HCT116 (cell line): ENCODE results near the gene MIEF1. TPM values are rescaled to one million over a fixed set of nuclear protein-coding genes. Genes with fewer than 3 reads are reported as not detected.

Experiments
- ATAC-seq: fragments of 200-7000 bp; cut with Tn5 transposase; 2 replicates; pipeline ENCODE4 v1.9.1; 2020; ENCODE audit warnings: mild to moderate bottlenecking, moderate library complexity
- BruUV-seq: library from RNA; stranded (reverse); fragments of 400-500 nt; replicated peaks from 2 replicates; lab custom pipeline; 2021; lab: Mats Ljungman, UMichigan
- CTCF ChIA-PET: fragments of 300-600 bp; sonication (Branson Sonifier 250); formaldehyde crosslinking; loops from one replicate; lab custom pipeline; 2021; ENCODE audit warnings: antibody characterized with exemption; lab: Charles Lee
- POLR2A ChIA-PET: fragments of 300-600, 350-600 bp; sonication (Branson Sonifier 250); formaldehyde crosslinking; loops from one replicate; lab custom pipeline; 2021; ENCODE audit warnings: antibody characterized with exemption; lab: Charles Lee
- RAD21 ChIA-PET, 2 experiments: fragments of 300-600 bp; sonication (Branson Sonifier 250); formaldehyde crosslinking; loops; one replicate each; lab custom pipeline; 2023; ENCODE audit warnings: low total read pairs in 2 of 2; ENCODE audit not compliant: uncharacterized antibody in 2 of 2, unreplicated experiment in 2 of 2, low non-redundant PET in 1 of 2; lab: Charles Lee
- DNase-seq: peaks from one replicate; pipeline ENCODE4 v3.0.0-alpha.2; 2010; ENCODE audit warnings: low read depth, low spot score
- H2AFZ ChIP-seq: fragments of 200-600 bp; shearing (Covaris generic), sonication (generic); 2 replicates; pipeline ENCODE4 v1.6.1; 2017; ENCODE audit warnings: low read depth, mixed run types, mixed read lengths, antibody characterized with exemption, low read length; ENCODE audit not compliant: poor library complexity, severe bottlenecking
- H3K27ac ChIP-seq: 2 replicates; pipeline ENCODE4 v1.5.1; 2012; ENCODE audit warnings: low read depth, low read length
- H3K27me3 ChIP-seq: fragments of 200-600 bp; sonication (generic); 2 replicates; pipeline ENCODE4 v1.6.1; 2016; ENCODE audit warnings: mixed run types, low read length, mixed read lengths; ENCODE audit not compliant: insufficient read depth
- H3K36me3 ChIP-seq, 2 experiments: fragments of 200-500 bp in 1 of 2; fragments of 200-600 bp in 1 of 2; sonication (Bioruptor generic) in 1 of 2; sonication (generic) in 1 of 2; 2 replicates each; pipeline versions ENCODE4 v1.5.1 to v1.6.1; 2014 to 2016; ENCODE audit warnings: low read length in 2 of 2, inconsistent platforms in 1 of 2, mixed read lengths in 1 of 2, mixed run types in 1 of 2; ENCODE audit not compliant: insufficient read depth in 2 of 2, control insufficient read depth in 1 of 2
- H3K4me1 ChIP-seq, 2 experiments: fragments of 200-600 bp in 1 of 2; sonication (generic) in 1 of 2; 2 replicates each; pipeline versions ENCODE4 v1.5.1 to v1.6.1; 2012 to 2017; ENCODE audit warnings: low read length in 2 of 2, inconsistent platforms in 1 of 2, mild to moderate bottlenecking in 1 of 2, mixed read lengths in 1 of 2, mixed run types in 1 of 2, moderate library complexity in 1 of 2; ENCODE audit not compliant: insufficient read depth in 2 of 2, control insufficient read depth in 1 of 2
- H3K4me2 ChIP-seq: fragments of 200-600 bp; sonication (generic); 2 replicates; pipeline ENCODE4 v1.6.1; 2017; ENCODE audit warnings: mixed run types, low read length, mixed read lengths
- H3K4me3 ChIP-seq, 2 experiments: fragments of 200-600 bp in 1 of 2; sonication (generic) in 1 of 2; replicated peaks in 1 of 2; 2 replicates each; pipeline ENCODE4 v1.5.1; 2011 to 2016; ENCODE audit warnings: low read length in 2 of 2, control low read depth in 1 of 2, low read depth in 1 of 2, mild to moderate bottlenecking in 1 of 2, mixed read lengths in 1 of 2, mixed run types in 1 of 2
- H3K79me2 ChIP-seq: fragments of 200-600 bp; sonication (generic); 2 replicates; pipeline ENCODE4 v1.6.1; 2017; ENCODE audit warnings: mild to moderate bottlenecking, mixed run types, low read length, moderate library complexity, mixed read lengths; ENCODE audit not compliant: insufficient read depth
- H3K9ac ChIP-seq: fragments of 200-600 bp; sonication (generic); 2 replicates; pipeline ENCODE4 v1.6.1; 2016; ENCODE audit warnings: low read length, mixed read lengths
- H3K9me2 ChIP-seq: fragments of 200-600 bp; sonication (generic), shearing (Covaris generic); 2 replicates; pipeline ENCODE4 v1.6.1; 2017; ENCODE audit warnings: mixed run types, mild to moderate bottlenecking, moderate library complexity; ENCODE audit not compliant: insufficient read depth
- H3K9me3 ChIP-seq, 2 experiments: fragments of 200-500 bp in 1 of 2; fragments of 200-600 bp in 1 of 2; sonication (Bioruptor generic) in 1 of 2; sonication (generic) in 1 of 2; 2 replicates each; pipeline ENCODE4 v1.6.1; 2014 to 2017; ENCODE audit warnings: low read length in 2 of 2, mixed read lengths in 2 of 2, inconsistent platforms in 1 of 2, low read depth in 1 of 2, mild to moderate bottlenecking in 1 of 2, mixed run types in 1 of 2, moderate library complexity in 1 of 2; ENCODE audit not compliant: control insufficient read depth in 1 of 2, insufficient read depth in 1 of 2
- H4K20me1 ChIP-seq: fragments of 200-600 bp; sonication (generic), shearing (Covaris generic); 2 replicates; pipeline ENCODE4 v1.6.1; 2017; ENCODE audit warnings: mixed run types, mild to moderate bottlenecking, moderate library complexity; ENCODE audit not compliant: insufficient read depth
- CEBPB ChIP-seq: IDR thresholded peaks from 2 replicates; pipeline ENCODE4 v1.6.1; 2012; ENCODE audit warnings: low read depth
- CTCF ChIP-seq, 3 experiments: fragments of 200-600 bp in 1 of 3; sonication (generic) in 1 of 3; IDR thresholded peaks in 2 of 3; conservative IDR thresholded peaks in 1 of 3; 2 replicates each; pipeline ENCODE4 v1.5.1; 2012 to 2017; ENCODE audit warnings: low read depth in 2 of 3, low read length in 2 of 3, antibody characterized with exemption in 1 of 3, borderline replicate concordance in 1 of 3, control low read depth in 1 of 3, mild to moderate bottlenecking in 1 of 3, mixed read lengths in 1 of 3, mixed run types in 1 of 3, moderate library complexity in 1 of 3; ENCODE audit not compliant: insufficient read depth in 1 of 3
- EZH2phosphoT487 ChIP-seq: fragments of 200-600 bp; IDR thresholded peaks from 2 replicates; pipeline ENCODE4 v1.6.1; 2018; ENCODE audit warnings: antibody characterized with exemption, borderline replicate concordance
- POLR2A ChIP-seq: IDR thresholded peaks from 2 replicates; pipeline ENCODE4 v1.7.0; 2011; ENCODE audit warnings: borderline replicate concordance; ENCODE audit not compliant: insufficient read depth, insufficient read length; ENCODE audit errors: extremely low read depth
- POLR2AphosphoS5 ChIP-seq: IDR thresholded peaks from 2 replicates; pipeline ENCODE4 v1.6.1; 2011; ENCODE audit warnings: mild to moderate bottlenecking, low read depth, low read length, moderate library complexity
- RAD21 ChIP-seq: IDR thresholded peaks from 2 replicates; pipeline ENCODE4 v1.6.1; 2012; ENCODE audit warnings: low read depth, mild to moderate bottlenecking
- SRF ChIP-seq: IDR thresholded peaks from 2 replicates; pipeline ENCODE4 v1.6.1; 2012; ENCODE audit warnings: low read depth
- ZFX ChIP-seq: fragments of 450-650 bp; IDR thresholded peaks from 2 replicates; pipeline ENCODE4 v1.6.1; 2017
- intact Hi-C: fragments of 100-400 bp; cut with micrococcal nuclease; formaldehyde crosslinking; loops from 2 replicates; pipeline ENCODE4 v1.10.0; 2022
- total RNA-seq: library from RNA; stranded (reverse); gene quantifications from one replicate; pipeline ENCODE4 v1.2.1, GENCODE V29; 2021; ENCODE audit not compliant: unreplicated experiment

The MIEF1 gene
- total RNA-seq, 1 experiment from 2014 or later, result 42.8 TPM

- ChIA-PET CTCF (interaction anchor here (1.2 to 2.2 kb wide), 5 partner anchors 11 to 378 kb away, joined by 3 to 19 read pairs (median 5); partner anchors contain the start of gene MIEF1), POLR2A (interaction anchor here (1.0 to 1.5 kb wide), 3 partner anchors 10 to 12 kb away, joined by 4 to 12 read pairs (median 5); partner anchors contain the start of gene MIEF1), RAD21 (no interaction called here)
- Histone ChIP-seq H3K27ac (no peak overlapping the region), H3K9ac (no peak overlapping the region), H3K36me3 (peaks cover 54 to 75% of the 10 kb centered on the region in 2 experiments), H3K4me2 (no peak overlapping the region), H3K9me2 (no peaks in the 10 kb centered on the region), H3K4me1 (peaks cover 9 to 15% of the 10 kb centered on the region in 2 experiments), H4K20me1 (peaks cover 9% of the 10 kb centered on the region; the same call in 1 of the 2 replicates), H3K27me3 (no peaks in the 10 kb centered on the region), H3K9me3 (no peaks in the 10 kb centered on the region), H2AFZ (no peak overlapping the region), H3K79me2 (peaks cover 68% of the 10 kb centered on the region), H3K4me3 (no peak overlapping the region)
- BruUV-seq, result no TSS peak
- no peak for DNase-seq
- intact Hi-C loops, result no loop called here
- ATAC-seq, result no peak
- TF ChIP-seq POLR2A (no peak), ZFX (no peak), EZH2phosphoT487 (no peak), CEBPB (no peak), SRF (no peak)
Measured at GRCh38 chr22:39513791-39514190, 11.7 kb downstream of the MIEF1 start.

- Histone ChIP-seq H3K27me3 (no peaks in the 10 kb centered on the region), H3K9me2 (no peaks in the 10 kb centered on the region), H3K4me2 (no peak overlapping the region), H3K4me3 (no peak overlapping the region), H3K4me1 (peaks cover 10 to 20% of the 10 kb centered on the region in 2 experiments), H4K20me1 (peaks cover 9% of the 10 kb centered on the region; the same call in 1 of the 2 replicates), H3K9me3 (no peaks in the 10 kb centered on the region), H3K36me3 (peaks cover 51 to 69% of the 10 kb centered on the region in 2 experiments), H2AFZ (no peak overlapping the region)
- POLR2A ChIA-PET, result interaction anchor here (1.0 to 1.5 kb wide), 3 partner anchors 10 to 12 kb away, joined by 4 to 12 read pairs (median 5); partner anchors contain the start of gene MIEF1
- BruUV-seq, result TSS peak; percentile 19
- intact Hi-C loops, result no loop called here
- DNase-seq (no peak), ATAC-seq (peak; percentile 51; the same call in 1 of the 2 replicates)
- RAD21 ChIA-PET, result no interaction called here
- CTCF ChIA-PET, result interaction anchor here (0.6 to 2.2 kb wide), 8 partner anchors 10 to 379 kb away, joined by 3 to 19 read pairs (median 4); partner anchors contain the start of genes MIEF1 and TAB1
- TF ChIP-seq ZFX (no peak), RAD21 (peak; percentile 53; the same call in 1 of the 2 replicates), CTCF (IDR thresholded peaks at IDR 0.05 in 2 of 3, conservative IDR thresholded peaks at IDR 0.05 in 1 of 3; ENCODE audit: borderline replicate concordance in 1 of 3, insufficient read depth in 1 of 3, low read depth in 2 of 3, low read length in 2 of 3) (peak; percentile 64 to 84 (median 80); a peak in 5 of 6 replicates), POLR2AphosphoS5 (no peak)
- TF ChIP-seq, all 23 proteins: peak for 2
- H3K9ac ChIP-seq, result no peak overlapping the region
- H3K27ac ChIP-seq, result no peak overlapping the region
- peaks cover 66% of the 10 kb centered on the region for H3K79me2 ChIP-seq
Measured at GRCh38 chr22:39514373-39514973, 12.4 kb downstream of the MIEF1 start.
